Fibroblast of lung (primary cell): ENCODE data around the gene NFE2. TPM values are rescaled to one million over a fixed set of nuclear protein-coding genes. Genes with fewer than 3 reads are reported as not detected.

Experiments used
- DNase-seq, 2 donors: peaks; one replicate each; pipeline versions ENCODE4 v3.0.0 to v3.0.0-alpha.2; 2010; ENCODE audit warnings: low read depth in 2 of 2
- H2AFZ ChIP-seq: 2 replicates; pipeline ENCODE4 v1.5.1; 2012; ENCODE audit warnings: low read length, control low read depth, inconsistent platforms
- H3K27ac ChIP-seq: 2 replicates; pipeline ENCODE4 v1.5.1; 2011; ENCODE audit warnings: low read length, control low read depth; ENCODE audit not compliant: insufficient read depth
- H3K27me3 ChIP-seq: 2 replicates; pipeline ENCODE4 v1.5.1; 2011; ENCODE audit warnings: mild to moderate bottlenecking, low read length; ENCODE audit not compliant: control insufficient read depth, insufficient read depth
- H3K36me3 ChIP-seq: 2 replicates; pipeline ENCODE4 v1.5.1; 2011; ENCODE audit warnings: low read length; ENCODE audit not compliant: control insufficient read depth, insufficient read depth
- H3K4me1 ChIP-seq: 2 replicates; pipeline ENCODE4 v1.5.1; 2011; ENCODE audit warnings: low read length; ENCODE audit not compliant: control insufficient read depth, insufficient read depth; ENCODE audit errors: extremely low read depth
- H3K4me2 ChIP-seq: 2 replicates; pipeline ENCODE4 v1.5.1; 2011; ENCODE audit warnings: low read length, control low read depth; ENCODE audit not compliant: insufficient read depth; ENCODE audit errors: extremely low read depth
- H3K4me3 ChIP-seq, 4 experiments: fragments of 200-600 bp in 1 of 4; sonication (generic) in 1 of 4; replicated peaks in 1 of 4; 2 replicates each; pipeline ENCODE4 v1.5.1; 2011 to 2016; ENCODE audit warnings: low read length in 4 of 4, low read depth in 3 of 4, mild to moderate bottlenecking in 3 of 4, control low read depth in 2 of 4, inconsistent platforms in 1 of 4, mixed read lengths in 1 of 4; ENCODE audit not compliant: insufficient read depth in 1 of 4; ENCODE audit errors: control extremely low read depth in 1 of 4
- H3K79me2 ChIP-seq: 2 replicates; pipeline ENCODE4 v1.5.1; 2012; ENCODE audit warnings: mild to moderate bottlenecking, low read length, inconsistent platforms; ENCODE audit not compliant: control insufficient read depth, insufficient read depth
- H3K9ac ChIP-seq: 2 replicates; pipeline ENCODE4 v1.5.1; 2011; ENCODE audit warnings: mild to moderate bottlenecking, low read length, control low read depth; ENCODE audit not compliant: insufficient read depth
- H3K9me3 ChIP-seq: 2 replicates; pipeline ENCODE4 v1.5.1; 2012; ENCODE audit warnings: low read depth, low read length; ENCODE audit not compliant: control insufficient read depth, insufficient read depth
- H4K20me1 ChIP-seq: 2 replicates; pipeline ENCODE4 v1.5.1; 2011; ENCODE audit warnings: low read length; ENCODE audit not compliant: control insufficient read depth, insufficient read depth; ENCODE audit errors: extremely low read depth
- CTCF ChIP-seq, 2 donors: IDR thresholded peaks in 1 of 2; conservative IDR thresholded peaks in 1 of 2; 1 replicate in 1 of 2; 2 replicates in 1 of 2; pipeline ENCODE4 v1.5.1; 2011 to 2012; ENCODE audit warnings: low read length in 2 of 2, control low read depth in 1 of 2, inconsistent platforms in 1 of 2, low read depth in 1 of 2, mild to moderate bottlenecking in 1 of 2
- EZH2 ChIP-seq: IDR thresholded peaks from 2 replicates; pipeline ENCODE4 v1.5.1; 2012; ENCODE audit warnings: low read length, control low read depth, mild to moderate bottlenecking; ENCODE audit errors: missing control alignments
- polyA plus RNA-seq, 2 donors: library from polyadenylated mRNA; depleted of rRNA in 1 of 2; stranded (reverse) in 1 of 2; unstranded in 1 of 2; fragments of >200 nt; gene quantifications; 2 replicates each; pipeline ENCODE4 v1.2.1, GENCODE V29; 2011 to 2012; ENCODE audit warnings: missing spikeins in 1 of 2
- total RNA-seq: library from RNA; depleted of rRNA; stranded (reverse); fragments of >200 nt; gene quantifications from 2 replicates; pipeline ENCODE4 v1.2.1, GENCODE V29; 2014

The NFE2 gene
- total and polyA plus RNA-seq, 2 donors (not counting 1 experiment from before 2014, with no cell fraction given) = 0.17 to 0.34 TPM

GRCh38 chr12:54265364-54265812, 35.4 kb downstream of the NFE2 start:
- no peak for DNase-seq
- no peak overlapping the region for H3K4me2 ChIP-seq
- H3K79me2 ChIP-seq = peaks cover 47% of the 10 kb centered on the region
- H2AFZ ChIP-seq = no peak overlapping the region
- no peaks in the 10 kb centered on the region for H3K27me3 ChIP-seq
- no peaks in the 10 kb centered on the region for H4K20me1 ChIP-seq
- H3K27ac ChIP-seq = no peak overlapping the region
- H3K9ac ChIP-seq = no peak overlapping the region
- no peaks in the 10 kb centered on the region for H3K9me3 ChIP-seq
- no peak for TF ChIP-seq CTCF (conservative IDR thresholded peaks at IDR 0.05 in 1 of 2, IDR thresholded peaks at IDR 0.05 in 1 of 2; ENCODE audit: low read depth in 1 of 2, low read length in 2 of 2)
- no peak for TF ChIP-seq EZH2
- H3K36me3 ChIP-seq = peaks cover 1% of the 10 kb centered on the region
- no peak overlapping the region for H3K4me3 ChIP-seq
- peaks cover 11% of the 10 kb centered on the region for H3K4me1 ChIP-seq

- peaks cover 1% of the 10 kb centered on the region for H3K36me3 ChIP-seq
- no peak overlapping the region for H2AFZ ChIP-seq
- no peaks in the 10 kb centered on the region for H4K20me1 ChIP-seq
- peak overlapping the region in 1 of 4 experiments; percentile 2 for H3K4me3 ChIP-seq
- TF ChIP-seq CTCF (conservative IDR thresholded peaks at IDR 0.05 in 1 of 2, IDR thresholded peaks at IDR 0.05 in 1 of 2; ENCODE audit: low read depth in 1 of 2, low read length in 2 of 2) = no peak
- no peak for TF ChIP-seq EZH2
- H3K4me1 ChIP-seq = peaks cover 19% of the 10 kb centered on the region
- H3K79me2 ChIP-seq = peaks cover 54% of the 10 kb centered on the region
- peak overlapping the region; percentile 76 for H3K4me2 ChIP-seq
- peak overlapping the region; percentile 49 for H3K27ac ChIP-seq
- no peaks in the 10 kb centered on the region for H3K27me3 ChIP-seq
- no peak overlapping the region for H3K9ac ChIP-seq
- peak; percentile 37 to 76 for DNase-seq
- no peaks in the 10 kb centered on the region for H3K9me3 ChIP-seq
These were observed 38.4 kb downstream of the NFE2 start for GRCh38 chr12:54262403-54262925.

GRCh38 chr12:54261815-54262402, 38.9 kb downstream of the NFE2 start:
- no peak overlapping the region for H2AFZ ChIP-seq
- no peak overlapping the region for H3K4me3 ChIP-seq
- no peak overlapping the region for H3K9ac ChIP-seq

More at GRCh38 chr12:54261815-54262402, 38.9 kb downstream of the NFE2 start:
- Histone ChIP-seq H3K9me3 (no peaks in the 10 kb centered on the region), H3K79me2 (peaks cover 56% of the 10 kb centered on the region), H4K20me1 (no peaks in the 10 kb centered on the region), H3K4me2 (peak overlapping the region; percentile 76), H3K27ac (peak overlapping the region; percentile 49), H3K27me3 (no peaks in the 10 kb centered on the region), H3K36me3 (peaks cover 1% of the 10 kb centered on the region), H3K4me1 (peaks cover 19% of the 10 kb centered on the region)
- DNase-seq = peak in 1 of 2 donors; percentile 41
- no peak for TF ChIP-seq CTCF (conservative IDR thresholded peaks at IDR 0.05 in 1 of 2, IDR thresholded peaks at IDR 0.05 in 1 of 2; ENCODE audit: low read depth in 1 of 2, low read length in 2 of 2)
- no peak for TF ChIP-seq EZH2
